OCI-M2 (cell line): Measurements from ENCODE around the gene CDPF1.
"Not testable (repeated sequence)": the region's sequence is repeated elsewhere in the genome, so short reads cannot be mapped to it uniquely, and the experiment has no call there.

Source experiments
- DNase-seq: peaks from one replicate; lab custom pipeline; 2025; ENCODE audit not compliant: unreplicated experiment; lab: John Stamatoyannopoulos, UW

The CDPF1 gene

GRCh38 chr22:46281866-46282678, 32.0 kb upstream of the CDPF1 start:
- DNase-seq = no peak

- no peak for DNase-seq
Observed at GRCh38 chr22:46280999-46281623, 31.0 kb upstream of the CDPF1 start.

DNA sequence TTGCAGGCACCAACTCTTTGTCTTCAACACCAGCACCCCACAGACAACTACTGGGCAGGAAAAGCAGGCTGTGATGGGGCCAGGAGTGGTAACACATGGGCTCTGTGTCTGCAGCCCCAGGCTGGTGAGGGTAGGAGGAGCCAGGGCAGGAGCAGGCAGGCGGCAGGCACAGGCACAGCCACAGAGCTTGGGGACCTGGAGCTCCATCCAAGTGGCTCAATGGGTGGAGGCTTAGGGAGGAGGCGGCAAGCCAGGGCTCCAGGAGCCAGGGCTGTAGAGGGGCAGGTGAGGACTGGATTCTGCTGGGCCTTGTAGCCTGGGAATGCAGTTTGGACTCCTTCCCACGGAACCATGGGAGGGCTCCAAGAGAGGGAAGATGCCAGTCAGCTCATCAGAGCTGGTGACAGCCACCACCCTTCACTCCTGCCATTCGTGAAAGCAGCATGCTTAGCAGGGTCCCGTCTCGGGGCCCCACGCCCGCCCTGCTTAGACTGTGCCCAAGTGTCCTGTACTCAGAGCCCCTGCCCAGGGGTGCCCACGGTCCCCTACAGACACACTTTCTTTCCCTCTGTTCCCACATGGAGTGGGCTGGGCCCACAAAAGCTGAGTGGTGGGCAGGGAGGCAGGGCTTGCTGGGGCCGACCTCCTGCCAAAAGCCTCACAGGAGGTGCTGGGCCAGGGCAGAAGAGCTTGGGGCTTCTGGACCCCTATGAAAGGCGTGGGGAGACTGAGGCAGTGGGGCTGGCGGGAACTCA, 30.1 kb upstream of the CDPF1 start:
- no peak for DNase-seq

GRCh38 chr22:46278656-46279645, 28.9 kb upstream of the CDPF1 start:
- DNase-seq = no peak

DNA sequence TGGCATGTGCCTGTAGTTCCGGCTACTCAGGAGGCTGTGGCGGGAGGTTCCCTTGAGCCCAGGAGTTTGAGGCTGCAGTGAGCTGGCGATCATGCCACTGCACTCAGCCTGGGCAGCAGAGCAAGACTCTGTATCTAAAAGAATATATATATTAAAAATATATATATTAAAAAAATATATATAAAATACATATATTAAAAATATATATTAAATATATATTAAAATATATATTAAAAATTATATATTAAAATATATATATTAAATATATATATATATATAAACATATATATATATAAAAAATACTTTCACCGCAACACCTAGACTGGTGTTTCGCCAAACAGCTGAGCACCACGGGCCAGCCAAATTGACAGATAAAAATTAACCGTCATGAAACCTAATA, 26.5 kb upstream of the CDPF1 start:
- no peak for DNase-seq

GRCh38 chr22:46275455-46276122, 25.5 kb upstream of the CDPF1 start:
- DNase-seq = no peak

DNA sequence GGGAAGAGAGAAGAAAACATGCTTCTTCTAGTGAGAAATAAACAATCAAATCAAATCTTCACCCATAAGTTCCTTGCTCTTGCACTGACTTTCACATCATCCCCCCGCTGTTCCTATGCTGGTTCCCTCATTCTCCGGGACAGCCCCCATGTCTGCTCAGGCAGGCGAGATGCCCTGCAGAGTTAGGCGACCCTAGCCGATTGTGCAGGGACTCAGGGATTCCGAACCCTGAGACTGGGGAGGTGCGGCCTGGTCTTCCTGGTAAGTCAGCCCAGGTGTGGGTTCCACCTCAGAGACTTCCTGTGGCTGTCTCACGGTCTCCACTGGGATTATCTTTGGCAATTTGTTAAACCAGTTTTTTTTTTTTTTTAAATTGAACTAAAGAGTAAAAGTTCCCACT, 24.3 kb upstream of the CDPF1 start:
- no peak for DNase-seq

- DNase-seq = no peak
Observed at GRCh38 chr22:46273432-46274148, 23.5 kb upstream of the CDPF1 start.

DNA sequence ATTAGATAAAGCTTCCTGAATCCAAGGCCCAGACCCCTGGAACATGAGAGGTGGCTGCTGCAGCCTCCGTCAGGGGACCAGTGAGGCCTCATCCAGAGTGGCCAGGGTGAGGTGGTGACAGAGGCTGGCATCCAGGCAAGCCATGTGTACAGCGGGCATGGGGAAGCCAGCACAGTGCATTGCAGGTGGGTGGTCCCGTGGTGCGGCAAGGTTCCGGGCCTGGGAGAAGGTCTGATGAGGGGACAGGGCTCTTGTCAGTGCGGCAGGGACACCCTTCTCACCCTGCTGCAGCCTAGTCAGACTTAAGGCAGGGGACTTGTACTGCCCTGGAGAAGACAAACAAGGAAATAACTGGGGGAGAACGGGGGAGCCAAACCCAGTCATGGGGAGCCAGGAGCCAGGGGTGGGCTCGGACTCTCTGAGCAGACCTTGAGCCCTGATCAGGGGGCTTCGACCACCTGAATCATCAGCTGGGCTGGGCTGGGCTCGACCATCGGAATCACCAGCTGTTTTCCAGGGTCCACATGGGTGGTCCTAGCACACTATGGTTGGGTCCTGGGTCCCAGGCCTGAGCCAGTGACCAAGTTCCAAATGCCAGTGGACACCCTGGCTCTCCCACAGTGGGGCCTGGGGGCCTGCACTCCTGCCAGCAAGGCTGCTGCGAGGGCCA, 22.8 kb upstream of the CDPF1 start:
- DNase-seq = no peak

DNA sequence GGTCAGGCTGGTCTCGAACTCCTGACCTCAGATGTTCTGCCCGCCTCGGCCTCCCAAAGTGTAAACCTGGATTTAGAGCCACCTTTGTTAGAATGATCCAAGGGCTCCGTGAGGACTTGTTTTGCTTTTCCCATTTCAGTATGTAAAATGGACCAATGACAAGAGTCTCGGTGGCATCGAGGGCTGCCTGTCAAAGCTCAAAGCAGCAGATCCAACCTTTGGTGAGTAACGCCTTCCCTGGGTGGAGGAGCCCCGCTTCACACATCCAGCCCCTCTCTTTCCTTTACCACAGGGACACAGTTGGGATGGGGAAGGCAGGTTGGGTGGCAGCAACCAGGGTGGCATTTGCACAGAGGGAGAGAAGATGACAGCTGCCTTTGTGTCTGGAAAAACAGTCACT, 22.1 kb upstream of the CDPF1 start:
- no peak for DNase-seq

DNA sequence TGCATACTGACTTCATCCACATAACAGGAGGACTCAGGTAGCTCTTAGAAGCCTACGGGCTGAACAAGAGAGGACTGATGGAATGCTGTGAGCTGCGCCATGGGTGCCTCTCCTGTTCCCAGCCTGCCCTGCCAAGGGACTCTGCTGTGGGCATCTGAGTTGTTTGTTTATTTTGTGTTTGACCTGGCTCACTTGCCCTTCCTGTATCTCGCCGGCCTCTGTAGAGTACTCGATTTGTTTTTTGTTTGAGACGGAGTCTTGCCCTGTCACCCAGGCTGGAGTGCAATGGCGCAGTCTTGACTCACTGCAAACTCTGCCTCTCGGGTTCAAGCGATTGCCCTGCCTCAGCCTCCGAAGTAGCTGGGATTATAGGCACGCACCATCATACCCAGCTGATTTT, 19.5 kb upstream of the CDPF1 start:
- no peak for DNase-seq

- DNase-seq = no peak
Observed at GRCh38 chr22:46267431-46268279, 17.6 kb upstream of the CDPF1 start, which contains the start of gene TTC38. Gene TTC38 (plus strand): TSS chr22:46268008. CDS start chr22:46268040, 32 bp downstream.

DNA sequence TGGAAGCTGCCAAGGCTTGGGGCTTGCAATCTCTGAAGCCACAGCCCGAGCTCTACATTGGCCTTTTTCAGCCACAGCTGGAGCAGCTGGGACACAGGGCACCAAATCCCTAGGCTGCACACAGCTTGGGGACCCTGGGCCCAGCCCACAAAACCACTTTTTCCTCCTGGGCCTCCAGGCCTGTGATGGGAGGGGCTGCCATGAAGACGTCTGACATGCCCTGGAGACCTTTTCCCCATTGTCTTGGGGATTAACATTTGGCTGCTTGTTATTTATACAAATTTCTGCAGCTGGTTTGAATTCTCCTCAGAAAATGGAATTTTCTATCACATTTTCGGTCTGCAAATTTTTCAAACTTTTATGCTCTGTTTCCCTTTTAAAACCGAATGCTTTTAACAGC, 15.5 kb upstream of the CDPF1 start:
- DNase-seq = not testable (repeated sequence)

- DNase-seq = not testable (repeated sequence)
Observed at GRCh38 chr22:46264520-46264919, 14.4 kb upstream of the CDPF1 start.

DNA sequence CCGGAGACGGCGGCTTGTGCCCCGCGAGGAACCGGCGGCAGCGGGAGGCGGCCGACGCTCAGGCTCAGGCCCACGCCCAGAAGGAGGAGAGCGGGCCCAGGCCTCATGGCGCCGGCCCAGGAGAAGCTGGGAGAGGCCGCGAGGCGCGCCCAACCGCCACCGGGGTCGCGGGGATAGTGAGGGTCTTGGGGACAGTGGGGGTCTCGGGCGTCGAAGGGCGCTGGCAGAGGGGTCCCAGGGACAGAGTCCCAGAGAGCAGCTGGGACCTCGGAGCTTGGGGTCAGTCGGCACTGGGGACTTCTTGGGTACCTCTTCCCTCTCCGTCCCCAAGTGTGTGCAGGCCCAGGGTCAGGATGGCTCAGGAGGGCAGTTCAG, 13.1 kb upstream of the CDPF1 start, which contains the start of gene PKDREJ:
PKDREJ (minus strand) TSS at position 128 of the 375 bp plus-strand sequence; CDS start at position 107, 21 bp downstream.
- no peak for DNase-seq

GRCh38 chr22:46262449-46263215, 12.5 kb upstream of the CDPF1 start:
- no peak for DNase-seq

DNA sequence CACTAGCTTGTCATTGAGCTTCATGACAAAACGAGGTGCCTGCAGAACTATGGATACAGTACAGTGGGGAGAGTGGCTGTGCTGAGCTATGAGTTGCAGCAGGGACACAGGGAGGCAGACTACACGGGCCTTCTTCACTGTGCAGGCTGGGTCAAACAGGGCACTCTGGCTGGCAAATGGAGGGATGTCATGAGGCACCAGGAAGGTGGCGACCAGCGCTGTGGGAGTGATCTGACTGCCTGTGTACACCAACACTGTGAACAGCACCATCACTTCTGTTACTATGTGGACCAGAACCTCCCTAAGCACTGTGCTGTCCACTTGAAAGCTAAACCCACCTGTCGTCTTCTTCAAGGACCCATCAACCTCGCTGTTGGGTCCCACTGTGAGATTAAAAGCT, 9.9 kb upstream of the CDPF1 start:
- no peak for DNase-seq
